ENCODE results near the gene MTM1. TPM values are rescaled to one million over a fixed set of nuclear protein-coding genes. Genes with fewer than 3 reads are reported as not detected.
A peak's percentile ranks its signal among the peaks of the same experiment; 100 is the strongest.

Gene MTM1
- 10 to 100 TPM in 1 of 3 donors, 1 to 10 TPM in 2; 4.8 to 16.6 (median 6.1) TPM for total RNA-seq
- 25.3 TPM for total RNA-seq (2013)

- Mint-ChIP-seq H3K9me3 (no peaks in the 10 kb centered on the region), H3K36me3 (no peaks in the 10 kb centered on the region), H3K27me3 (ENCODE audit: low read depth in 2 of 2) (peaks cover 6 to 27% of the 10 kb centered on the region in 2 donors), H3K27ac (peak within 1 kb of the TSS in 1 of 2 donors; percentile 66), H3K4me3 (peak within 1 kb of the TSS; percentile 81), H3K4me1 (peaks cover 17 to 22% of the 10 kb centered on the region in 2 donors)
- TF ChIP-seq, protein P1, sequence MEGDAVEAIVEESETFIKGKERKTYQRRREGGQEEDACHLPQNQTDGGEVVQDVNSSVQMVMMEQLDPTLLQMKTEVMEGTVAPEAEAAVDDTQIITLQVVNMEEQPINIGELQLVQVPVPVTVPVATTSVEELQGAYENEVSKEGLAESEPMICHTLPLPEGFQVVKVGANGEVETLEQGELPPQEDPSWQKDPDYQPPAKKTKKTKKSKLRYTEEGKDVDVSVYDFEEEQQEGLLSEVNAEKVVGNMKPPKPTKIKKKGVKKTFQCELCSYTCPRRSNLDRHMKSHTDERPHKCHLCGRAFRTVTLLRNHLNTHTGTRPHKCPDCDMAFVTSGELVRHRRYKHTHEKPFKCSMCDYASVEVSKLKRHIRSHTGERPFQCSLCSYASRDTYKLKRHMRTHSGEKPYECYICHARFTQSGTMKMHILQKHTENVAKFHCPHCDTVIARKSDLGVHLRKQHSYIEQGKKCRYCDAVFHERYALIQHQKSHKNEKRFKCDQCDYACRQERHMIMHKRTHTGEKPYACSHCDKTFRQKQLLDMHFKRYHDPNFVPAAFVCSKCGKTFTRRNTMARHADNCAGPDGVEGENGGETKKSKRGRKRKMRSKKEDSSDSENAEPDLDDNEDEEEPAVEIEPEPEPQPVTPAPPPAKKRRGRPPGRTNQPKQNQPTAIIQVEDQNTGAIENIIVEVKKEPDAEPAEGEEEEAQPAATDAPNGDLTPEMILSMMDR (IDR thresholded peaks at IDR 0.05): no peak
- peak within 1 kb of the TSS; percentile 60 for H3K27ac ChIP-seq (ENCODE audit: low read length)
- H3K4me1 ChIP-seq (ENCODE audit: control insufficient read depth, insufficient read depth, low read length): peaks cover 35% of the 10 kb centered on the region
- intact Hi-C loops (cut with micrococcal nuclease): no loop called here
- peak; percentile 94 to 98 (median 94) for ATAC-seq
- H3K36me3 ChIP-seq (ENCODE audit: control insufficient read depth, insufficient read depth, low read length): no peaks in the 10 kb centered on the region
- WGBS (ENCODE audit: insufficient coverage): 0% methylated on average over 89 of the region's 89 CpGs
- H3K4me3 ChIP-seq (ENCODE audit: low read length): peak within 1 kb of the TSS; percentile 62
- DNase-seq: peak; percentile 77 to 94
- H3K9me3 ChIP-seq (ENCODE audit: control insufficient read depth, insufficient read depth, low read length): no peaks in the 10 kb centered on the region
- H3K27me3 ChIP-seq (ENCODE audit: control insufficient read depth, insufficient read depth, low read length): peaks cover 3% of the 10 kb centered on the region
These were observed at the start of gene MTM1 for GRCh38 chrX:150568320-150569154. Gene MTM1, plus strand, starts transcription at chrX:150568621. Its CDS starts 23,994 bp downstream, at chrX:150592615.

DNA sequence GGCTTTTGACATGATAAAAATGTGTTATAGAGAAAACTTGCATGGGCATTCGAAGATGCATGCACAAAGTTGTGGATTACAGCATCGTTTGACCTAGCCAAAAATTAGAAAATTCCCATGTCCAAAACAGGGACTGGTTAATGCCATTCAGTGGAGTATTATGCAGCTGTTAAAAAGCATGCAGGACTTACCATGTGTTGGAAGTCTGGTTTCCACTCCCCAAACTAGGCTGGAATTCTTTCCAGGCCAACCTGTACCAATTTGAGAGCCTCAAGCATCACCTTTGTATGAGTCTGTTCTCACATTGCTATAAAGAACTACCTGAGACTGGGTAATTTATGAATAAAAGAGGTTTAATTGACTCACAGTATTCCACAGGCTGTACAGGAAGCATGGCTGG lies 45.9 kb upstream of the MTM1 start:
- Histone ChIP-seq H3K27me3 (ENCODE audit: control insufficient read depth, insufficient read depth, low read length) (no peaks in the 10 kb centered on the region), H3K36me3 (ENCODE audit: control insufficient read depth, insufficient read depth, low read length) (no peaks in the 10 kb centered on the region), H3K27ac (ENCODE audit: low read length) (no peak overlapping the region), H3K4me1 (ENCODE audit: control insufficient read depth, insufficient read depth, low read length) (no peaks in the 10 kb centered on the region), H3K4me3 (ENCODE audit: low read length) (no peak overlapping the region), H3K9me3 (ENCODE audit: control insufficient read depth, insufficient read depth, low read length) (no peaks in the 10 kb centered on the region)
- no peaks in the 10 kb centered on the region for H3K4me1 Mint-ChIP-seq
- no peak overlapping the region for H3K4me3 Mint-ChIP-seq
- H3K27me3 Mint-ChIP-seq (ENCODE audit: low read depth in 2 of 2): peaks cover 0 to 5% of the 10 kb centered on the region in 2 donors
- TF ChIP-seq, protein P1 (IDR thresholded peaks at IDR 0.05): no peak
- H3K27ac Mint-ChIP-seq: no peak overlapping the region
- no peaks in the 10 kb centered on the region for H3K36me3 Mint-ChIP-seq
- WGBS (ENCODE audit: insufficient coverage): 89% methylated on average over 1 of the region's 2 CpGs
- intact Hi-C loops (cut with micrococcal nuclease): no loop called here
- ATAC-seq: no peak
- H3K9me3 Mint-ChIP-seq: no peaks in the 10 kb centered on the region
- DNase-seq: no peak

DNA sequence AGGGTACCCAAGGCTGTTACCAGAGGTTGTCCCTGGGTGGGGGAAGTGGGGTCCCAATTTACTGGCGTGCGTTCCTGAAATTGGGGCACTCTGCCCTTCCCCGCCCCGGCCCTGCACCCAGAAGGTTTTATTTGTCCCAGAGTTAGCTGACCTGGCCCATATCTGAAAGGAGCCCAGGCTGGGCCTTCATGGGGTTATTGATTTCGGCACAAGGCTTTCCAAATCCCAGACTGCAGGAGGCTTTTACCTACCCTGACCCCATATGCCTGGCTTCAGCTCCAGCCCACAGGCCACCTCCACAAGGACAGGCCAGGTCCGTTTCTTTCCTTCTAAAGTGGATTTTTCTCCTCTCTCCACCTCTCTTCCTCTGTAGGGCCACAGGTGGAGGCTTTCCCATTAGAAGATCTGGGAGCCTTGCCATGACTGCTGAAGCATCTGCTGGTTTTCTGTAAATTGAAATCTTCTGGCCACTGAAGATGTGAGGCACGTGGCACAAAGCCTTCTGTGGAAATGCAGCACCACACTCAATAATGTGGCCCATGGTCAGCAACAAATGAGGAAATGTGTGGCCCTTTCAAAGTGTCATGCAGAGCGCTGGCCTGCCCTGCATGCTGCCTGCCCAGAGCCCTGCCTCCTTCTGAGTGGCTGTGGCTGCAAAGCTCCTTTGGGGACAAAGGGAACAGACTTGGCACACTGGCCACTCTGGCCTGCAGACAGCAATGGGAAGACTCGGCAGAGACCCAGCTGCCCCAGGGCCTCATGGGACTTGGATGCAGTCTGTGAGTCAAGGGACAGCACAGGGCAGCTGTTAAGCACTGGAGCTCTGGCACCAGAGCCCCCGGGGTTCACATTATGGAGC lies 43.1 kb upstream of the MTM1 start:
- DNase-seq (no peak), ATAC-seq (no peak)
- Histone ChIP-seq H3K4me3 (ENCODE audit: low read length) (no peak overlapping the region), H3K27ac (ENCODE audit: low read length) (no peak overlapping the region), H3K36me3 (ENCODE audit: control insufficient read depth, insufficient read depth, low read length) (no peaks in the 10 kb centered on the region), H3K9me3 (ENCODE audit: control insufficient read depth, insufficient read depth, low read length) (no peaks in the 10 kb centered on the region), H3K27me3 (ENCODE audit: control insufficient read depth, insufficient read depth, low read length) (no peaks in the 10 kb centered on the region), H3K4me1 (ENCODE audit: control insufficient read depth, insufficient read depth, low read length) (no peaks in the 10 kb centered on the region)
- TF ChIP-seq, protein P1 (IDR thresholded peaks at IDR 0.05): no peak
- H3K36me3 Mint-ChIP-seq: no peaks in the 10 kb centered on the region
- intact Hi-C loops (cut with micrococcal nuclease): no loop called here
- 87% methylated on average over 10 of the region's 10 CpGs for WGBS (ENCODE audit: insufficient coverage)
- no peaks in the 10 kb centered on the region for H3K9me3 Mint-ChIP-seq
- no peak overlapping the region for H3K4me3 Mint-ChIP-seq
- H3K27ac Mint-ChIP-seq: no peak overlapping the region
- H3K27me3 Mint-ChIP-seq (ENCODE audit: low read depth in 2 of 2): peaks cover 0 to 5% of the 10 kb centered on the region in 2 donors
- no peaks in the 10 kb centered on the region for H3K4me1 Mint-ChIP-seq
